HEK293 (cell line): ENCODE measurements around the gene SEMA4D.

ENCODE experiments used
- CTCF ChIA-PET: fragments of 350-600 bp; formaldehyde crosslinking; extraction: SDS; loops from one replicate; lab custom pipeline; 2021; ENCODE audit warnings: antibody characterized with exemption; lab: Yijun Ruan, JAX
- POLR2A ChIA-PET: fragments of 300-600 bp; formaldehyde crosslinking; extraction: SDS; loops from one replicate; lab custom pipeline; 2020; ENCODE audit warnings: antibody characterized with exemption, inconsistent platforms; lab: Yijun Ruan, JAX
- H3K27ac ChIP-seq: fragments of 200-500 bp; sonication (Bioruptor generic); 2 replicates; pipeline ENCODE4 v1.5.1; 2014; ENCODE audit warnings: low read depth, low read length, control low read depth, inconsistent platforms; ENCODE audit errors: extremely low read depth
- H3K36me3 ChIP-seq, 2 experiments: fragments of 200-500 bp in 1 of 2; sonication (Bioruptor generic) in 1 of 2; 1 replicate in 1 of 2; 2 replicates in 1 of 2; pipeline ENCODE4 v1.5.1; 2014 to 2017; ENCODE audit warnings: inconsistent platforms in 2 of 2, low read length in 2 of 2; ENCODE audit not compliant: control insufficient read depth in 2 of 2, insufficient read depth in 1 of 2
- H3K4me1 ChIP-seq: fragments of 200-500 bp; sonication (Bioruptor generic); 2 replicates; pipeline ENCODE4 v1.5.1; 2014; ENCODE audit warnings: mild to moderate bottlenecking, low read length, inconsistent platforms; ENCODE audit not compliant: control insufficient read depth, insufficient read depth
- H3K4me3 ChIP-seq: 2 replicates; pipeline ENCODE4 v1.5.1; 2011; ENCODE audit warnings: low read depth, mild to moderate bottlenecking, control low read depth, low read length, moderate library complexity
- H3K9me3 ChIP-seq: fragments of 200-500 bp; sonication (Bioruptor generic); 2 replicates; pipeline ENCODE4 v1.5.1; 2014; ENCODE audit warnings: low read depth, low read length, inconsistent platforms; ENCODE audit not compliant: control insufficient read depth, insufficient read depth
- BCL11B ChIP-seq: fragments of 450-650 bp; formaldehyde crosslinking; IDR thresholded peaks from 2 replicates; pipeline ENCODE4 v1.5.1; 2016; ENCODE audit warnings: low read depth, missing biosample characterization, missing genetic modification characterization
- HOXA7 ChIP-seq: sonication (generic); formaldehyde crosslinking; IDR thresholded peaks from 2 replicates; pipeline ENCODE4 v1.8.1; 2022; ENCODE audit warnings: missing genetic modification reagents, borderline replicate concordance
- IKZF3 ChIP-seq: fragments of 450-650 bp; IDR thresholded peaks from 2 replicates; pipeline ENCODE4 v1.5.0; 2018; ENCODE audit warnings: missing biosample characterization, mild to moderate bottlenecking, missing genetic modification characterization, moderate library complexity
- KLF17 ChIP-seq: fragments of 450-650 bp; formaldehyde crosslinking; IDR thresholded peaks from 2 replicates; pipeline ENCODE4 v1.5.1; 2016; ENCODE audit warnings: missing biosample characterization, missing genetic modification characterization
- KLF9 ChIP-seq: fragments of 450-650 bp; formaldehyde crosslinking; IDR thresholded peaks from 2 replicates; pipeline ENCODE4 v1.5.1; 2016; ENCODE audit warnings: missing biosample characterization, missing genetic modification characterization, low read depth
- MZF1 ChIP-seq: fragments of 450-650 bp; formaldehyde crosslinking; IDR thresholded peaks from 2 replicates; pipeline ENCODE4 v1.5.1; 2017; ENCODE audit warnings: missing biosample characterization, missing genetic modification characterization, borderline replicate concordance
- PRDM4 ChIP-seq: fragments of 450-650 bp; formaldehyde crosslinking; IDR thresholded peaks from 2 replicates; pipeline ENCODE4 v1.5.1; 2017; ENCODE audit warnings: missing biosample characterization, missing genetic modification characterization
- ZNF155 ChIP-seq: fragments of 450-650 bp; formaldehyde crosslinking; IDR thresholded peaks from 2 replicates; pipeline ENCODE4 v1.5.1; 2016; ENCODE audit warnings: missing biosample characterization, missing genetic modification characterization
- ZNF280D ChIP-seq: fragments of 450-650 bp; formaldehyde crosslinking; IDR thresholded peaks from 2 replicates; pipeline ENCODE4 v1.5.1; 2016; ENCODE audit warnings: missing biosample characterization, missing genetic modification characterization
- ZNF341 ChIP-seq: fragments of 450-650 bp; formaldehyde crosslinking; IDR thresholded peaks from 2 replicates; pipeline ENCODE4; 2016; ENCODE audit warnings: low read depth, missing biosample characterization, missing genetic modification characterization
- ZNF561 ChIP-seq: fragments of 450-650 bp; IDR thresholded peaks from 2 replicates; pipeline ENCODE4 v1.5.1; 2018; ENCODE audit warnings: missing biosample characterization, missing genetic modification characterization, borderline replicate concordance
- ZNF768 ChIP-seq: fragments of 450-650 bp; formaldehyde crosslinking; IDR thresholded peaks from 2 replicates; pipeline ENCODE4 v1.5.1; 2018; ENCODE audit warnings: missing biosample characterization, mild to moderate bottlenecking, missing genetic modification characterization
- ZSCAN16 ChIP-seq: fragments of 450-650 bp; formaldehyde crosslinking; IDR thresholded peaks from 2 replicates; pipeline ENCODE4 v1.5.1; 2016; ENCODE audit warnings: missing biosample characterization, missing genetic modification characterization
- TF ChIP-seq, protein P1 (sequence below): fragments of 450-650 bp; formaldehyde crosslinking; IDR thresholded peaks from 2 replicates; pipeline ENCODE4 v1.5.1; 2016; ENCODE audit warnings: missing biosample characterization, missing genetic modification characterization, borderline replicate concordance
- TF ChIP-seq, protein P2 (sequence below): fragments of 450-650 bp; formaldehyde crosslinking; conservative IDR thresholded peaks from 2 replicates; pipeline ENCODE4 v1.5.1; 2016; ENCODE audit warnings: low read depth, missing biosample characterization, missing genetic modification characterization

Gene SEMA4D

DNA sequence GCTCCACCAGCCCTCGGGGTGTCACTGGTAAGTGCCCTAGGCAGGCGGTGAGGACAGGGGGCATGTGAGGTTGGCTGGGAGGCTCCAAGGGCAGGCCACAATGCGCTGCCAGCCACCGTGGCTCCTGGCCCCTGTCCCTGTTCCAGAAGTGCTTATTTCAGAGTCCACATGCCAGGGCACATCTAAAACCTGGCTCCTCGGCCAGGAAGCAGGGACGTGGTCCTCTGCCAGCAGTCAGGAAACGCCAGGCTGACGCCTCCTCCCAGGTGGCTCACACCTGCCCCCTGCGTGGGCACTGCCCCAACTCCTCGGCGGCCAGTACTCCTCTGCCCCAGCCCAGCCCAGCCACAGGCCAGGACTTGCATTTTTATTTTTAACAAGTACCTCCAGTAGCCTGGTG, 111.1 kb downstream of the SEMA4D start:
- H3K4me1 ChIP-seq, result no peaks in the 10 kb centered on the region
- CTCF ChIA-PET, result interaction anchor here (0.6 kb wide), 1 partner anchor 70 kb away, joined by 3 read pairs; no protein-coding TSS in a partner anchor
- no peak overlapping the region for H3K4me3 ChIP-seq
- peaks cover 0 to 96% of the 10 kb centered on the region in 2 experiments; a peak in 1 of 3 replicates for H3K36me3 ChIP-seq
- no peak overlapping the region for H3K27ac ChIP-seq
- POLR2A ChIA-PET, result no interaction called here
- TF ChIP-seq ZNF155 (tag by site-specific recombination) (no peak), IKZF3 (tag by site-specific recombination) (no peak), ZNF768 (no peak), BCL11B (tag by site-specific recombination) (no peak), PRDM4 (tag by site-specific recombination) (no peak), KLF17 (tag by site-specific recombination) (no peak), KLF9 (no peak), HOXA7 (CRISPR knock-in tag) (no peak)
- no peaks in the 10 kb centered on the region for H3K9me3 ChIP-seq

- H3K9me3 ChIP-seq, result no peaks in the 10 kb centered on the region
- H3K4me1 ChIP-seq, result no peaks in the 10 kb centered on the region
- CTCF ChIA-PET, result interaction anchor here (0.6 kb wide), 1 partner anchor 71 kb away, joined by 3 read pairs; no protein-coding TSS in a partner anchor
- peaks cover 0 to 96% of the 10 kb centered on the region in 2 experiments; a peak in 1 of 3 replicates for H3K36me3 ChIP-seq
- no peak overlapping the region for H3K4me3 ChIP-seq
- POLR2A ChIA-PET, result no interaction called here
- TF ChIP-seq ZNF280D (tag by site-specific recombination) (no peak), ZNF341 (tag by site-specific recombination) (no peak), ZNF561 (tag by site-specific recombination) (no peak), ZSCAN16 (no peak), MZF1 (tag by site-specific recombination) (no peak)
- TF ChIP-seq, protein P1, sequence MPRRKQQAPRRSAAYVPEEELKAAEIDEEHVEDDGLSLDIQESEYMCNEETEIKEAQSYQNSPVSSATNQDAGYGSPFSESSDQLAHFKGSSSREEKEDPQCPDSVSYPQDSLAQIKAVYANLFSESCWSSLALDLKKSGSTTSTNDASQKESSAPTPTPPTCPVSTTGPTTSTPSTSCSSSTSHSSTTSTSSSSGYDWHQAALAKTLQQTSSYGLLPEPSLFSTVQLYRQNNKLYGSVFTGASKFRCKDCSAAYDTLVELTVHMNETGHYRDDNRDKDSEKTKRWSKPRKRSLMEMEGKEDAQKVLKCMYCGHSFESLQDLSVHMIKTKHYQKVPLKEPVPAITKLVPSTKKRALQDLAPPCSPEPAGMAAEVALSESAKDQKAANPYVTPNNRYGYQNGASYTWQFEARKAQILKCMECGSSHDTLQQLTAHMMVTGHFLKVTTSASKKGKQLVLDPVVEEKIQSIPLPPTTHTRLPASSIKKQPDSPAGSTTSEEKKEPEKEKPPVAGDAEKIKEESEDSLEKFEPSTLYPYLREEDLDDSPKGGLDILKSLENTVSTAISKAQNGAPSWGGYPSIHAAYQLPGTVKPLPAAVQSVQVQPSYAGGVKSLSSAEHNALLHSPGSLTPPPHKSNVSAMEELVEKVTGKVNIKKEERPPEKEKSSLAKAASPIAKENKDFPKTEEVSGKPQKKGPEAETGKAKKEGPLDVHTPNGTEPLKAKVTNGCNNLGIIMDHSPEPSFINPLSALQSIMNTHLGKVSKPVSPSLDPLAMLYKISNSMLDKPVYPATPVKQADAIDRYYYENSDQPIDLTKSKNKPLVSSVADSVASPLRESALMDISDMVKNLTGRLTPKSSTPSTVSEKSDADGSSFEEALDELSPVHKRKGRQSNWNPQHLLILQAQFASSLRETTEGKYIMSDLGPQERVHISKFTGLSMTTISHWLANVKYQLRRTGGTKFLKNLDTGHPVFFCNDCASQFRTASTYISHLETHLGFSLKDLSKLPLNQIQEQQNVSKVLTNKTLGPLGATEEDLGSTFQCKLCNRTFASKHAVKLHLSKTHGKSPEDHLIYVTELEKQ (tag by site-specific recombination), result no peak
- TF ChIP-seq, protein P2, sequence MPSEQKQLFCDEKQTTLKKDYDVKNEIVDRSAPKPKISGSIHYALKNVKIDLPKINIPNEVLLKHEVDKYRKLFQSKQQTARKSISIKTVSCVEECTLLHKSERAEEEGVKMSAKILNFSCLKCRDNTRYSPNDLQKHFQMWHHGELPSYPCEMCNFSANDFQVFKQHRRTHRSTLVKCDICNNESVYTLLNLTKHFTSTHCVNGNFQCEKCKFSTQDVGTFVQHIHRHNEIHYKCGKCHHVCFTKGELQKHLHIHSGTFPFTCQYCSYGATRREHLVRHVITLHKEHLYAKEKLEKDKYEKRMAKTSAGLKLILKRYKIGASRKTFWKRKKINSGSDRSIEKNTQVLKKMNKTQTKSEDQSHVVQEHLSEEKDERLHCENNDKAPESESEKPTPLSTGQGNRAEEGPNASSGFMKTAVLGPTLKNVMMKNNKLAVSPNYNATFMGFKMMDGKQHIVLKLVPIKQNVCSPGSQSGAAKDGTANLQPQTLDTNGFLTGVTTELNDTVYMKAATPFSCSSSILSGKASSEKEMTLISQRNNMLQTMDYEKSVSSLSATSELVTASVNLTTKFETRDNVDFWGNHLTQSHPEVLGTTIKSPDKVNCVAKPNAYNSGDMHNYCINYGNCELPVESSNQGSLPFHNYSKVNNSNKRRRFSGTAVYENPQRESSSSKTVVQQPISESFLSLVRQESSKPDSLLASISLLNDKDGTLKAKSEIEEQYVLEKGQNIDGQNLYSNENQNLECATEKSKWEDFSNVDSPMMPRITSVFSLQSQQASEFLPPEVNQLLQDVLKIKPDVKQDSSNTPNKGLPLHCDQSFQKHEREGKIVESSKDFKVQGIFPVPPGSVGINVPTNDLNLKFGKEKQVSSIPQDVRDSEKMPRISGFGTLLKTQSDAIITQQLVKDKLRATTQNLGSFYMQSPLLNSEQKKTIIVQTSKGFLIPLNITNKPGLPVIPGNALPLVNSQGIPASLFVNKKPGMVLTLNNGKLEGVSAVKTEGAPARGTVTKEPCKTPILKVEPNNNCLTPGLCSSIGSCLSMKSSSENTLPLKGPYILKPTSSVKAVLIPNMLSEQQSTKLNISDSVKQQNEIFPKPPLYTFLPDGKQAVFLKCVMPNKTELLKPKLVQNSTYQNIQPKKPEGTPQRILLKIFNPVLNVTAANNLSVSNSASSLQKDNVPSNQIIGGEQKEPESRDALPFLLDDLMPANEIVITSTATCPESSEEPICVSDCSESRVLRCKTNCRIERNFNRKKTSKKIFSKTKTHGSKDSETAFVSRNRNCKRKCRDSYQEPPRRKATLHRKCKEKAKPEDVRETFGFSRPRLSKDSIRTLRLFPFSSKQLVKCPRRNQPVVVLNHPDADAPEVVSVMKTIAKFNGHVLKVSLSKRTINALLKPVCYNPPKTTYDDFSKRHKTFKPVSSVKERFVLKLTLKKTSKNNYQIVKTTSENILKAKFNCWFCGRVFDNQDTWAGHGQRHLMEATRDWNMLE (tag by site-specific recombination), result no peak
- H3K27ac ChIP-seq, result no peak overlapping the region
These were observed 111.7 kb downstream of the SEMA4D start for GRCh38 chr9:89386206-89386605.
